D721Med (cell line): Measurements from ENCODE around the gene AHCTF1.
"Not testable (repeated sequence)": the region's sequence is repeated elsewhere in the genome, so short reads cannot be mapped to it uniquely, and the experiment has no call there.

Source experiments
- DNase-seq: peaks from one replicate; pipeline ENCODE4 v3.0.0; 2011; ENCODE audit warnings: low spot score; ENCODE audit not compliant: insufficient read length
- FAIRE-seq: peaks from 2 replicates; lab custom pipeline; 2011; peaks lifted over from hg19 to GRCh38; lab: Jason Lieb, UNC
- CTCF ChIP-seq: IDR thresholded peaks from 2 replicates; pipeline ENCODE4 v1.5.1; 2012; ENCODE audit warnings: mild to moderate bottlenecking, control low read depth; ENCODE audit not compliant: insufficient read depth; ENCODE audit errors: missing control alignments

Gene AHCTF1

GRCh38 chr1:246891105-246891504 is 40.6 kb downstream of the AHCTF1 start:
- DNase-seq (no peak), FAIRE-seq (no peak)
- no peak for TF ChIP-seq CTCF

- no peak for TF ChIP-seq CTCF
- FAIRE-seq (no peak), DNase-seq (no peak)
Measured at GRCh38 chr1:246888522-246888921, 43.2 kb downstream of the AHCTF1 start.

GRCh38 chr1:246885389-246885788 is 46.4 kb downstream of the AHCTF1 start:
- not testable (repeated sequence) for DNase-seq
- FAIRE-seq: peak; percentile 56

- peak; percentile 73 for FAIRE-seq
- DNase-seq: no peak
- TF ChIP-seq CTCF: no peak
Measured at GRCh38 chr1:246878551-246878950, 53.2 kb downstream of the AHCTF1 start.

- FAIRE-seq (peak; percentile 79), DNase-seq (no peak)
- no peak for TF ChIP-seq CTCF
Measured at GRCh38 chr1:246876431-246876830, 55.3 kb downstream of the AHCTF1 start.

GRCh38 chr1:246875041-246876026 is 56.4 kb downstream of the AHCTF1 start:
- DNase-seq (no peak), FAIRE-seq (no peak)
- TF ChIP-seq CTCF: no peak

- FAIRE-seq (peak; percentile 6), DNase-seq (no peak)
- TF ChIP-seq CTCF: no peak
Measured at GRCh38 chr1:246865921-246866320, 65.8 kb downstream of the AHCTF1 start.

GRCh38 chr1:246863791-246864190 is 68.0 kb downstream of the AHCTF1 start:
- not testable (repeated sequence) for DNase-seq, FAIRE-seq
